Right lobe of liver (tissue), 6 donors: ENCODE measurements around the gene CFAP221. TPM values are rescaled to one million over a fixed set of nuclear protein-coding genes. Genes with fewer than 3 reads are reported as not detected.

Experiments used
- ATAC-seq, 4 donors: fragments of 200-7000 bp; cut with Tn5 transposase; one replicate each; pipeline ENCODE4 v1.9.1; 2020; ENCODE audit warnings: mild to moderate bottlenecking in 4 of 4, moderate library complexity in 4 of 4
- DNase-seq, 3 donors: peaks; one replicate each; pipeline ENCODE4 v3.0.0-alpha.2; 2020
- H3K27ac ChIP-seq, 3 donors: fragments of 200-600 bp; one replicate each; pipeline ENCODE4 v1.8.0; 2022
- H3K27me3 ChIP-seq, 2 donors: fragments of 200-600 bp; one replicate each; pipeline ENCODE4 v1.8.0; 2022
- H3K36me3 ChIP-seq, 4 donors: fragments of 200-600 bp; sonication (generic) in 1 of 4; one replicate each; pipeline versions ENCODE4 v1.5.1 to v1.8.0; 2017 to 2022; ENCODE audit warnings: control low read depth in 1 of 4
- H3K4me1 ChIP-seq, 4 donors: fragments of 200-600 bp; sonication (generic) in 1 of 4; one replicate each; pipeline versions ENCODE4 v1.5.1 to v1.8.0; 2017 to 2022; ENCODE audit warnings: control low read depth in 1 of 4
- H3K4me3 ChIP-seq, 3 donors: fragments of 200-600 bp; one replicate each; pipeline ENCODE4 v1.8.0; 2022
- H3K9me3 ChIP-seq, 4 donors: fragments of 200-600 bp; sonication (generic) in 1 of 4; one replicate each; pipeline versions ENCODE4 v1.5.1 to v1.8.0; 2017 to 2022; ENCODE audit warnings: control low read depth in 1 of 4
- CTCF ChIP-seq, 4 donors: fragments of 200-600 bp in 3 of 4; fragments of 450-650 bp in 1 of 4; IDR thresholded peaks; one replicate each; pipeline versions ENCODE4 v1.5.1 to v1.8.0; 2016 to 2022; ENCODE audit warnings: antibody characterized with exemption in 4 of 4, mild to moderate bottlenecking in 2 of 4
- POLR2A ChIP-seq: fragments of 450-650 bp; IDR thresholded peaks from one replicate; pipeline ENCODE4 v1.6.1; 2017; ENCODE audit warnings: antibody characterized with exemption, mild to moderate bottlenecking
- WGBS: methylation state at CpG from one replicate; pipeline ENCODE4 v1.1.6; 2018; ENCODE audit warnings: low coverage, low lambda C conversion rate; ENCODE audit not compliant: insufficient coverage; ENCODE audit errors: missing lambda C conversion rate; 5-methylcytosine and 5-hydroxymethylcytosine counted together
- intact Hi-C, 2 donors: fragments of 100-400 bp; cut with DNase I; formaldehyde crosslinking; loops; one replicate each; pipeline versions ENCODE4 v1.11.2 to v1.14.1; 2022
- total RNA-seq, 6 experiments: library from RNA; depleted of rRNA in 2 of 6; stranded (reverse); fragments of >200 nt in 2 of 6; fragmentation: NEBNext Ultra II Directional in 3 of 6; extraction: Animal tissue kit (Norgen Biotek cat#: 25700) in 3 of 6; gene quantifications; one replicate each; pipeline versions ENCODE4 v1.1.0 to v1.2.4, GENCODE V29; 2016 to 2023
- donor health status: DM: no; HTN: yes; CAD: no.
- donor health status: DM: no; HTN: no; CAD: no.
- donor health status: DM: no; HTN: no; CAD: no.
- donor health status: DM: no; HTN: yes; CAD: no.
- donor health status: DM: no; HTN: yes; CAD: no.

Gene CFAP221
- total RNA-seq, 6 experiments from 2014 or later = 0.56 to 5.8 (median 2.4) TPM

GRCh38 chr2:119590873-119591272 is 46.6 kb downstream of the CFAP221 start:
- no peaks in the 10 kb centered on the region for H3K9me3 ChIP-seq
- no peaks in the 10 kb centered on the region for H3K27me3 ChIP-seq
- H3K4me3 ChIP-seq = no peak overlapping the region
- DNase-seq (no peak), ATAC-seq (no peak)
- 79% methylated on average over 3 of the region's 3 CpGs for WGBS
- no peak overlapping the region for H3K27ac ChIP-seq
- intact Hi-C loops = no loop called here
- no peaks in the 10 kb centered on the region for H3K36me3 ChIP-seq
- no peaks in the 10 kb centered on the region for H3K4me1 ChIP-seq
- TF ChIP-seq CTCF (IDR thresholded peaks at IDR 0.05) = no peak
- TF ChIP-seq POLR2A = no peak

- no peak for DNase-seq
- Histone ChIP-seq H3K27me3 (no peaks in the 10 kb centered on the region), H3K9me3 (no peaks in the 10 kb centered on the region), H3K4me1 (no peaks in the 10 kb centered on the region), H3K36me3 (no peaks in the 10 kb centered on the region), H3K27ac (no peak overlapping the region), H3K4me3 (no peak overlapping the region)
- intact Hi-C loops = no loop called here
- no peak for ATAC-seq
- 95% methylated on average over 3 of the region's 3 CpGs for WGBS
- TF ChIP-seq CTCF (IDR thresholded peaks at IDR 0.05) (no peak), POLR2A (no peak)
Measured at GRCh38 chr2:119591523-119591922, 47.3 kb downstream of the CFAP221 start.

- no peak overlapping the region for H3K27ac ChIP-seq
- no peaks in the 10 kb centered on the region for H3K27me3 ChIP-seq
- no peak overlapping the region for H3K4me3 ChIP-seq
- H3K4me1 ChIP-seq = no peaks in the 10 kb centered on the region
- intact Hi-C loops = no loop called here
- TF ChIP-seq CTCF (IDR thresholded peaks at IDR 0.05) = peak in 2 of 4 donors; percentile 25 to 28
- TF ChIP-seq POLR2A = no peak
- ATAC-seq (peak in 2 of 4 donors; percentile 35 to 53), DNase-seq (no peak)
- H3K9me3 ChIP-seq = no peaks in the 10 kb centered on the region
- WGBS = 82% methylated on average over 5 of the region's 5 CpGs
- no peaks in the 10 kb centered on the region for H3K36me3 ChIP-seq
Measured at GRCh38 chr2:119592436-119592835, 48.2 kb downstream of the CFAP221 start.

GRCh38 chr2:119596638-119597037 is 52.4 kb downstream of the CFAP221 start:
- ATAC-seq = no peak
- DNase-seq = no peak
- TF ChIP-seq POLR2A = no peak
- no peak for TF ChIP-seq CTCF (IDR thresholded peaks at IDR 0.05)
- Histone ChIP-seq H3K9me3 (no peaks in the 10 kb centered on the region), H3K4me1 (no peaks in the 10 kb centered on the region), H3K4me3 (no peak overlapping the region), H3K27ac (no peak overlapping the region), H3K36me3 (no peaks in the 10 kb centered on the region), H3K27me3 (no peaks in the 10 kb centered on the region)
- intact Hi-C loops = no loop called here
- WGBS = 85% methylated on average over 5 of the region's 6 CpGs
